NCI-H2171 treated with DMSO at 0.1 percent for 48 hours (cell line): Measurements from ENCODE around the gene COL5A2.

ENCODE experiments used
- DNase-seq: peaks from one replicate; lab custom pipeline; 2025; lab: John Stamatoyannopoulos, UW

COL5A2 gene

GRCh38 chr2:189049709-189050164, 129.8 kb downstream of the COL5A2 start:
- no peak for DNase-seq

GRCh38 chr2:189048189-189048588, 131.4 kb downstream of the COL5A2 start:
- DNase-seq: no peak

DNA sequence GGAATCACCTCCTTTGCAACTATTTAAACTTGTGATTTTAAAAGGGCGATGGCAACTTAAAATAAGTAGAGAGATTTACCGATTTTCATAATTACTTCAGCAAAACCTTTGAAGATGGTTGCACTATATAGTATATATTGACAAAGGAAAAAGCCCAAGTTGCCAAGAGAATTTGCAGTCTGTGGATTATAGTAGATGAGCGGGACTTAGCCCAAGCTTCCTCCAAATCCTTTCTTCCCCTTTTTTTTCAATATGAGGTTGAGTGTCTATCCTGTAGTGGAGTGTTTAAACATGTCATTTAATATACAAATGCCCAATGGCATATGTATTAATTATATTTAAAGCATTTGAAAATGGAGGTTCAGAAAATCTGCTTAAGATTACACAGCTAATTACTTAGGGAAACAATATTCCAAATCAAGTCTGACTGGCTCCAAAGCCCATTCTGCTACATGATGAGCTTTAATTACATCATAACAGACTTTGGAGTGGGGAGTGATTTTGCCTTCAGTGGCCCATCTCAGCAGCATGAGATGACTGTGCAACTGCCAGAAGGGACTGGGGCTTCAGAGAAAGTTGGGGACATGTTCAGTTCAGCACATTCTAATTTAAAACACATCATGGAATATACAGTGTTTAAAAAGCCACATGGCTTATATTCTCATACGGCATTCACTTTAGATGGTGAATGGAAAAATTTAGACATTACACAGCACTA, 132.2 kb downstream of the COL5A2 start:
- no peak for DNase-seq

DNA sequence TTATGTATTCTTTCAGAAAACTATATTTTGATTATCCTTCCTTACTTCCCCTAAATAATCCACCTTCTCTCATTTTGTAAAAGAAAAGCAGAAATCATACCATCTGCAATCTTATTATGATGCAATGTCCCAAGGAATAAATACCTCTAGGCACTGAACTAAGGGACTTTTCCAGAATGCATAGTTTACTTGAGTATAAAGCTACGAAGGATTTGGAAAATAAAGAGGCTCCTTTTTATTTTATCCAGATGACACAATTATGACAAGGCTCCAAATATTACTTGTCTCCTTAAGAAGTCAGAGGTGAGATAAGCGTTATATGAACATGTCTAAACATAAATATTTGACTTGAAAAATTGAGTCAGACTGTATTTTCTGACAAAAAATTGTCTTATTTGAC, 133.2 kb downstream of the COL5A2 start:
- no peak for DNase-seq

- DNase-seq: no peak
These were observed 133.7 kb downstream of the COL5A2 start for GRCh38 chr2:189045836-189046235.

DNA sequence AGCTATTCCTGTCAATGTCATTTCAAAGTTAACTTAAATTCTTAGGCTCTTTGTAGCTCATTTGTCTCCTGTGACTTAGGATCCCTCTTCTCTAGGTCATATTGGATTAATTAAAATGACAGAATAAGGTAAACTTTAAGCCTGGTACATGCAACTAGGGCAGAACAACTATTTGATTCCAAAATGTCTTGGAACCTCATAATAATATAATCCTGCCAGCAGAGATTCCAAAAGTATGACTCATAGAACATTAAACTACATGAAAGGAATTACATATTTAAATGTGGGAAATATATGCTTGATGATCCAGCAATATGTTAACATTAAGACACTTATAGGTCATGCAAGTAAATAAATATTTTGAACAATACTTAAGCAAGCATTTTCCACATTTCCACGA, 142.0 kb downstream of the COL5A2 start:
- DNase-seq: no peak

DNA sequence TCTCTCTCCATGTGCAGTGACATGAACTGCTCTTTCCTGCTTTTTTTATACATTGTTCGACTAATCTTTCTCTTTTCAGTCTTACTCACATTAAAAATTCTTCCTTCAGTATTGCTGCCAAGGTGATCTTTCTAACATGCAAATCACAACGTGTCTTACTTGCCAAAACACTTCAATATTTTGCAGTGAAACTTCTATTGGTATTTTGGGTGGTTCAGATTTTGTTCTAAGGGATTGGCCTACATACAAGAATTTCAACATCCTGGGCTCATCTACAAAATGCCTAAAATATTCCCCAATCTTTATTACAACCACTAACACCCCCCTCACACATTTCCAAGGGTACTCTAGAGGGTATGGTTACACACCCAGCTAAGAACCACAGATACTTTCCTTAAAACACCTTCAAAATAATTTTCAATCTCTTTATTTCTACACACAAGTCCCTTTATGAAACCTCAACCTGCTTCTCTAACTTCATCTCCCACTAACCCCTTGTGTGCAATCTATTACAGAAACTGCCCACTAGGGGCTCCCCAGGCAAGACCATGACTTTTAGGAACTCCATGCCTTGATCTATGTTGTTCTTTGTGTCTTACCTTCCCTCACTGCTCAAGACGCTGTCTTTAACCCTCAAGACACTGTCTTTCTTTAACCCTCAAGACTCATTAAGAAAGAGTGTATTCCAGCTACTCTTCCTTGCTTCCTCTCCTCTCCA, 154.5 kb downstream of the COL5A2 start:
- DNase-seq: no peak

- DNase-seq: no peak
These were observed 157.1 kb downstream of the COL5A2 start for GRCh38 chr2:189022492-189022891.

DNA sequence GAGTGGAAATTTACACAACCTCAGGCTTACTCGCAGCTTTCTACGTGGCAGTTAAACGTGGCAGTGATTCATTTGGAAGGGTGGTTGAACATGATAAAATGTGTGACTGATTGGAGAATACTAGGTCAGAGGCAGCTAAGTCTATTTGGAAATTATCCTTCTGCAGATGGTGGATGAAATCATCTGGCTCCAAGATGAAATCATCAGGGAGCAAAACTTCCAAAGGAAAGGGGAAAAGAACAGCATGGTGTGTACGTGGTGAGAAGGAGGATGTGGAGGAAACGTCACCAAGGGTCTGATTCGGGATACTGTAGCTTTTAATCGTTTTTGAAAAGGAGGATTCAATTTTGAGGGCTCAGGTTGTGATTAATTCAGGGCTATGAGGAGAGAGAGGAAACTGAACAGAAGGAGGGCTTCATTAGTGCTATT, 157.5 kb downstream of the COL5A2 start:
- DNase-seq: no peak

GRCh38 chr2:189020179-189020578, 159.4 kb downstream of the COL5A2 start:
- no peak for DNase-seq

DNA sequence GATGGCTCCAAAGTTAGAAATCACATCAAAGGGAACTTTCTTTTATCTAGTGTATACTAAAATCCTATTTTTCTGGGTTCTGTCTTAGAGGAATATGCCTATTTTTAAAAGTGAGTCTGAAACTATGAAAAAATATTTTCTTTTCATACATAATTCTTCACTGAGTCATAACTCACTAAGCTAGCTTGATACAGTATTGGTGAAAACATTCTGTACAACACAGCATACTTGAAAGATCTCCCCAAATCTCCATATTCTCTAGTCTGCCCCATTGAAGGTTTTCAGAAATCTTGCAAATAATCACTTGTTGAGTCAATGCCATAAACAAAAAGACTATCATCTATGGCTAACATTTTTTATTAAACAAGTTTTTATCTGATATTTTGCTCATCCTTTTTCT, 160.9 kb downstream of the COL5A2 start:
- DNase-seq: no peak

GRCh38 chr2:189016311-189016861, 163.2 kb downstream of the COL5A2 start:
- DNase-seq: no peak

GRCh38 chr2:189015359-189015758, 164.2 kb downstream of the COL5A2 start:
- no peak for DNase-seq

DNA sequence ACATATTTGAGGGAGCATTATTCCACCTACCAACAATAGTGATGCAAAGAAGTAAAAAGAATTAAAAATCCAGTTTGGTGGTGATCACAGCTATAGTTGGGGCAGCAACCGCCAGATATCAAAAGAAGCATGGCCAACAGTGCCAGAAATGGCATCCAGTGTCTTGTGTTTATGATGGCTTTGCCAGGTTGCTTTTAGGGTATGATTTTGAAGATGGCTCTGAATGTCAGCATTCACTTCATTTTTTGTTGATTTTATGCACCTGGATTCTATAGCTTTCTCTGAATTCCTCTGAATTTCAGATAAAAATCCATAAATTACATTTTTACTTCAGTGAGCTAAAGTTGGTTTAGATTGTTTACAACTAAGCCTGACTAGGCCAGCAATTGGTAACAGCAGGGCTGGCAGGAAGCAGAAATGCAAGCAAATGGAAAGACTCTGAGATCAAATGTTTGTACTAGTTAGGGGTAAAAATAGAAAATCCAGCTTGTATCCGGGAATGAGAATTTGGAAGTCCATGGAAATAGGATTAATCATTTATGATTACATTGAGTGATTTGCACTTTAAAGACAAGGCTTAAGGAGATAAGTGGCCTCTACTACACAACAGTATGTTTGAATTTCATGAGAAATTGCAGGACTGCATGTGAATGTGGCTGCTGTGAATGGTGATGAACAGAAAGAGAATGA, 165.0 kb downstream of the COL5A2 start:
- no peak for DNase-seq

DNA sequence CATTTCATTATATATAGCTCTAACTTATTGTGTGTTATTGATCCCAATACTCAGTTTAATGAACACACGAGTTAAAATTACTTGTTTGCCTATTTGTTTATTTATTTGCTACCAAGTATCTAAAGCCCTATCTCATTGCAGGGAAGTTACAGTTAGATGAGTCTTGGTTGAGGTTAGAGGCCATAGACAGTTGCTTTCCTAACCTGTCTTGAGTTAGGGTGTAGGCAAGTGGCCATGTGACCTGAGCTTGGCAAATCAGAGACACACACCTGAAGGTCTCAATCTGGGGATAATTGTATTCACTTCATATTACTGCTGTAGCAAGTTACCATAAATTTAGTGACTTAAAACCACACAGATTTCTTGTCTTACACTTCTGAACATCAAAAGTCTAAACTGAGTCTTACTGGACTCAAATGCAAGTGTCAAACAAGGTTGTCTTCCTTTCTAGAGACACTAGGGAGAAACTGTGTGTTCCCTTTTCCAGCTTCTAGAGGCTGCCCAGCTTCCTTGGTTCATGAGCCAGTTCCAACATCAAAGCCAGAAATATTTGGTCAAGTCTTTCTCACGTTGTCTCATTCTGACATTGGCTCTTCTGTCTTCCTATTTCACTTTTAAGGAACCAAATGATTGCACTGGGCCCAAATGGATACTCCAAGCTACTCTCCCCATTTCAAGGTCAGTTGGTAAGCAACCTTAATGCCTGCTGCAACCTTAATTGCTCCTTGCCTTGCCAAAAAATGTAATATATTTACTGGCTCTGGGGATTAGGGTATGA, 165.7 kb downstream of the COL5A2 start:
- no peak for DNase-seq

GRCh38 chr2:189013031-189013430, 166.5 kb downstream of the COL5A2 start:
- no peak for DNase-seq

- DNase-seq: no peak
These were observed 167.2 kb downstream of the COL5A2 start for GRCh38 chr2:189012351-189012750.

DNA sequence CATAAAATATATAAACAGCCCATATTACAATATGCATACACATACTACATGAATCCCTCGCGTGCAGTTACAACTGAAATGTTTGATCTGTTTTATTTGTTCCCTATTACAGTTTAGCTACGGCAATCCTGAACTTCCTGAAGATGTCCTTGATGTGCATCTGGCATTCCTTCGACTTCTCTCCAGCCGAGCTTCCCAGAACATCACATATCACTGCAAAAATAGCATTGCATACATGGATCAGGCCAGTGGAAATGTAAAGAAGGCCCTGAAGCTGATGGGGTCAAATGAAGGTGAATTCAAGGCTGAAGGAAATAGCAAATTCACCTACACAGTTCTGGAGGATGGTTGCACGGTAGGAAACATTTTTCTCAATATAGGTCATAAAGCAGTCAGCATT, 169.0 kb downstream of the COL5A2 start:
- no peak for DNase-seq

DNA sequence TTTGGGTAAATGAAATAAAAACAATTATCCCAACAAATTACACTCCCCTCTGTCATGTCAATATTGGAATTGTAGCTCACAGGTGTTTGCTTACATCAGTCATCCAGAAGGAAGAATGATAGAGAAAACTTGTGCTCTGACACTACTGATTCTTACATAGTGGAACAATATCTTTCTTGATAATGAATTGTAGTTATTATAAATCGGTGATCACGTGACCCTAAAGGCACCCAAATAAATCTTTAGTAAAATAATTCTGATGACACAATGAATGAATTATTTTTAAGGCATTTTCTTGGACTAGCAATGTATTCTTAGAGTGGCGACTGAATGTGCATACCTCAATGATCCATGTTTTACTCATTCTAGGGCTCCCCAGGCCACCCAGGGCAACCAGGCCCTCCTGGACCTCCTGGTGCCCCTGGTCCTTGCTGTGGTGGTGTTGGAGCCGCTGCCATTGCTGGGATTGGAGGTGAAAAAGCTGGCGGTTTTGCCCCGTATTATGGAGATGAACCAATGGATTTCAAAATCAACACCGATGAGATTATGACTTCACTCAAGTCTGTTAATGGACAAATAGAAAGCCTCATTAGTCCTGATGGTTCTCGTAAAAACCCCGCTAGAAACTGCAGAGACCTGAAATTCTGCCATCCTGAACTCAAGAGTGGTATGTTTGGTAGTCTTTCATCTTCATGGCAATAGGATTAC, 170.9 kb downstream of the COL5A2 start:
- DNase-seq: no peak

GRCh38 chr2:189002079-189002478, 177.5 kb downstream of the COL5A2 start:
- DNase-seq: no peak

GRCh38 chr2:189000221-189000620, 179.3 kb downstream of the COL5A2 start:
- no peak for DNase-seq
